ENCODE results near the gene HS6ST3.
"Not testable (repeated sequence)": the region's sequence is repeated elsewhere in the genome, so short reads cannot be mapped to it uniquely, and the experiment has no call there.

The HS6ST3 gene

GRCh38 chr13:96091164-96092117 is 1.5 kb downstream of the HS6ST3 start:
- no peak for DNase-seq (ENCODE audit: low read depth in 1 of 2, low spot score in 1 of 2)

GRCh38 chr13:96093296-96094006 is 3.5 kb downstream of the HS6ST3 start:
- DNase-seq (ENCODE audit: low read depth in 1 of 2, low spot score in 1 of 2), result no peak

GRCh38 chr13:96100457-96101220 is 10.7 kb downstream of the HS6ST3 start:
- DNase-seq (ENCODE audit: low read depth in 1 of 2, low spot score in 1 of 2), result no peak

GRCh38 chr13:96104516-96104915 is 14.6 kb downstream of the HS6ST3 start:
- no peak for DNase-seq (ENCODE audit: low read depth in 1 of 2, low spot score in 1 of 2)

DNA sequence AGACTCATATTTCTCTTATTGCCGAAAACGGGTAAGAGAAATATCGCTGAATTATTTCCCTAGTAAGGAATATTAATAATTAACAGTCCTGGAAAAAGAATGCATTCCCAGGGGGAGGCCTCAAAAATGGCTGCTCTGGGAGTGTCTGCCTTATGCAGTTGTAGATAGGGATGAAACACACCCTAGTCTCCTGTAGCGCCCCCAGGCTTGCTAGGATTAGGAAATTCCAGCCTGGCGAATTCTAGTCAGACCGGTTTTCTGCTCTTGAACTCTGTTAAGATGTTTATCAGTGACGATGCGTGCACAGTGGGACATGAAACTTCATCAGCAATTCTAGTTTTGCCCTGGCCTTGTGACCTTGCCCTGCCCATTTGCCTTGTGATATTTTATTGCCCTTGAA is 18.2 kb downstream of the HS6ST3 start:
- DNase-seq (ENCODE audit: low read depth in 1 of 2, low spot score in 1 of 2), result not testable (repeated sequence)

- DNase-seq (ENCODE audit: low read depth in 1 of 2, low spot score in 1 of 2), result no peak
These were observed 19.2 kb downstream of the HS6ST3 start for GRCh38 chr13:96109125-96109524.

- DNase-seq (ENCODE audit: low read depth in 1 of 2, low spot score in 1 of 2), result no peak
These were observed 23.0 kb downstream of the HS6ST3 start for GRCh38 chr13:96112936-96113335.

DNA sequence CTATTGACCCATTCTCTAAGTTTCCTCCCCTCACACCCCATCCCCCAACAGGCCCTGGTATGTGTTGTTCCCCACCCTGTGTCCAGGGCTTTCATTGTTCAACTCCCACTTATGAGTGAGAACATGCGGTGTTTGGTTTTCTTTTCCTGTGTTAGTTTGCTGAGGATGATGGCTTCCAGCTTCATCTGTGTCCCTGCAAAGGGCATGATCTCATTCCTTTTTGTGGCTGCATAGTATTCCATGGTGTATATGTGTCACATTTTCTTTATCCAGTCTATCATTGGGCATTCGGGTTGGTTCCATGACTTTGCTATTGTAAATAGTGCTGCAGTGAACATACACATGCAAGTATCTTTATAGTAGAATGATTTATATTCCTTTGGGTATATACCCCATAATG is 25.5 kb downstream of the HS6ST3 start:
- DNase-seq (ENCODE audit: low read depth in 1 of 2, low spot score in 1 of 2), result not testable (repeated sequence)

GRCh38 chr13:96119921-96120320 is 30.0 kb downstream of the HS6ST3 start:
- DNase-seq (ENCODE audit: low read depth in 1 of 2, low spot score in 1 of 2), result no peak

DNA sequence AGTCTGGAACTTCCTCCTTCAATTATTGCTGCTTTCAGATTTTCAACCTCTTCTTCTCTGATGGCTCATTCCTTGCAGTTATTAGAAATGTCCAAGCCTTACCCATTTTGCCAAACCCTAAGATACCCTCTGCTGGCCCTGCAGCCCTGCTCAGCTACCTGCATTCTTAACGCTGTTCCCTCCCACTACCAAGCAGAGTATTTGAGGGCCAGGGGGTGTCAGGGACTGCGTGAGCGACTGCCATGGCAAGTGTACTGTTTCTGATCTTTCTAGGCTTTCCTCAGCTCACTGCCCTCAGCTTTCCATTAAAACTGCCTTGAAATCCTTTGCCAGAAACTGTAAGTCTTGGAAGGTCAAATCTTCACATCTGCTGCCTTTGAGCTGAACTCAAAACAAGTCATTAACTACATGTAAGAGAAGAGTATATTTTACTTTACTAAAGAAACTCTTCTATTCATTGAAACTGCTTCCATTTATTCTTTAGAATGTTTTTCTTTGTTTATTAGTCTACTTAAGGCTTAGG is 41.0 kb downstream of the HS6ST3 start:
- DNase-seq (ENCODE audit: low read depth in 1 of 2, low spot score in 1 of 2), result no peak

- DNase-seq (ENCODE audit: low read depth in 1 of 2, low spot score in 1 of 2), result no peak
These were observed 51.1 kb downstream of the HS6ST3 start for GRCh38 chr13:96141032-96141431.

- DNase-seq (ENCODE audit: low read depth in 1 of 2, low spot score in 1 of 2), result no peak
These were observed 69.8 kb downstream of the HS6ST3 start for GRCh38 chr13:96159725-96160124.

- no peak for DNase-seq (ENCODE audit: low read depth in 1 of 2, low spot score in 1 of 2)
These were observed 71.2 kb downstream of the HS6ST3 start for GRCh38 chr13:96161141-96161540.

DNA sequence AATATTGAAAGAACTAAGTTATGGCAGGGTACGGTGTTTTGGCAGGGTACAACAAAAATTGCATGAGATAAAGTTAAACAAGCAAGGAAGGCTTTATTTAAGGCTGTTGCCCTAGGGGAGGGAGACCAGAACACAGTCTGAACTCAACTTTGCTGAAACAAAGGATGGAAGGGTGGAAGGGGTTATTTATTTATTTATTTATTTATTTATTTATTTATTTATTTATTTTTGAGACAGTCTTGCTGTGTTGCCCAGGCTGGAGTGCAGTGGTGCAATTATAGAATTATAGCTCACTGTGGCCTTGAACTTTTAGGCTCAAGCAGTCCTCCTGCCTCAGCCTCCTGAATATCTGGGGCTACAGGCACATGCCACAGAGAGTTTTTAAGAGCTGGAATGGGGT is 75.9 kb downstream of the HS6ST3 start:
- DNase-seq (ENCODE audit: low read depth in 1 of 2, low spot score in 1 of 2), result no peak

DNA sequence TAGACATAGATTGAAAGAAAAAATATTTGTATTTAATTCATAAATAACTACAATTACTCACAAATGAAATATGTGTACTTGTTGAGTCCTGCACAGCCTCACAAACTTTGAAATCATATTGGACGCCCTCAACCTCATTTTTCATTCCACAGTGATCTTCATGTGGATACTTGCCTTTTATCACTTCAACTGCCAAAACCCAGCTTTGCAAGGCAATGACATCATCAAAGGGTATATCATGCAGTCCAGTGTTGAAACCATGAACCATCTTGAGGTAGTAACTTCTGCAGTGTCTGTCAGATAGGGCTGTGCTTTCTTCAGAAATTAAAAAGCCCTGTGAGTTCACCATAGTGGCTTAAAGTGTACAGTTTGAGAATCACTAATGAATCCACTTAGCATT is 82.2 kb downstream of the HS6ST3 start:
- no peak for DNase-seq (ENCODE audit: low read depth in 1 of 2, low spot score in 1 of 2)

DNA sequence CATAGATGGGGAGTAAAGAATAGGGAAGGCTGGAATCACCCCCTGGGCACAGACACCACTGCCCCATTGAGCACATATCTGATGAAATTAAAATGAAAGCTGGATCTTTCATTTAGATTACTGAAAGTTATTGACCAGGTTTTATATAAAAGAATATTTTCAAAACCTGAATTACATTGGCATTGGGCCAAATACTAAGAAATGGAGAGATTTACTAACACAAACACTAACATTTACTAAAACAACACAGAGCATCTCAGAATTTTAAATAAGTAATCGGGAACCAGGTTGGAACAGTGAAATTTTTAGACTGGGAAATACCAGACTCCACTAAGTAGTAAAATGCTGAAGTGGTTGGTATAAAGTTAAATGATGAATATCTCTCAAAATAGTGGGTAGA is 88.9 kb downstream of the HS6ST3 start:
- DNase-seq (ENCODE audit: low read depth in 1 of 2, low spot score in 1 of 2), result no peak

DNA sequence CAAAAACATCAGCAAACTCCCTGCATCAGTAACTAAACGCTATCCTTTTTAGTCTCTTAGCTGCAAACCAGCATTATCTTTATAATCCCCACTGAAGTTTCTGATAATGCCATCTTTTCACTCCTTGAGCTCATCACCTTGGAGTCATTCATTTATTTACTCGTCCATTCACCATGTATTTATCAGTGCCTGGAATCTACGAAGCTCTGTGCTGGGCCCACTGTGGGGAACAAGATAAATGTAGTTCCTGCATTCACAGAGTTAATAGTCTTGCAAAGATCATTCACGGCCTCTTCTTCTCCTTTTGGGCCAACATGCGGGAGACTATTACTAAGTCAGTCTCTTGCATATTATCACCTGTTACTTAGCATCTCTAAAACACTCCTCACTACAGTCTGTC is 89.4 kb downstream of the HS6ST3 start:
- DNase-seq (ENCODE audit: low read depth in 1 of 2, low spot score in 1 of 2), result no peak

DNA sequence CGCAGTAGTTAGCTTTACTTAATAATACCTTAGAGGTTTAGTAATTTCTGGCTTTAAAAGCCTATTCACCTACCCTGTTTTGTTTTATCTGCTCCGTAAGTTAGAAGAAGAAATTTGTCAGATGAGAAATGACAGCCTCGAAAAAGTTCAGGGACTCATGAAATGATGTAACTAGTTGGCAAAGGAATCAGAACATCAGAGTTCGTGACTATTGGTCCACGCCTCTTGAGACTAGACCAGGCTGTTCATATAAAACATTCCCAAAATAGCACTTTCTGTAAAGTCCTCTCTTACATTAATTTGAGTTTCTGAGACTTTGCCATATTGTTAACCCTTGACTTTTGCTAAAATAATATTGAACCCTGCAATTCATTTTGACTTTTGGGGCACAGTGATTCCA is 92.0 kb downstream of the HS6ST3 start:
- DNase-seq (ENCODE audit: low read depth in 1 of 2, low spot score in 1 of 2), result no peak

DNA sequence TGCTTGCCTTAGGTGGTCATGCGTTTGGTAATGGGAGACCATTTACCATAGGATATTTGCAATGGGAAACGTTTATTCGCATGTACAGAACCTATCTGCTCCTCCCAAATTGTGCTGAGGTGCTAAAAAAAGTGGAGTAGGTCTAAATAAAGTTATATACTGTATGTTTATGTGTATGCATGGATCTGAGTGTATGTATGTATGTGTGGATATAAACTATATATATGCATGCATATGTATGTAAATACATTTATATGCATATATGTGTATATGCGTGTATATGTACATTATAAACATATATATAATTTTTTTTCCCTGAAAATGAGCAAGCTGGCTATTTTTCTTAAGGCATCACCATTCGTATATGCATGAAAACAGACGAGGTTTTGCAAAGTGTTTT is 95.9 kb downstream of the HS6ST3 start:
- DNase-seq (ENCODE audit: low read depth in 1 of 2, low spot score in 1 of 2), result no peak

- DNase-seq (ENCODE audit: low read depth in 1 of 2, low spot score in 1 of 2), result no peak
These were observed 101.5 kb downstream of the HS6ST3 start for GRCh38 chr13:96191367-96191766.

DNA sequence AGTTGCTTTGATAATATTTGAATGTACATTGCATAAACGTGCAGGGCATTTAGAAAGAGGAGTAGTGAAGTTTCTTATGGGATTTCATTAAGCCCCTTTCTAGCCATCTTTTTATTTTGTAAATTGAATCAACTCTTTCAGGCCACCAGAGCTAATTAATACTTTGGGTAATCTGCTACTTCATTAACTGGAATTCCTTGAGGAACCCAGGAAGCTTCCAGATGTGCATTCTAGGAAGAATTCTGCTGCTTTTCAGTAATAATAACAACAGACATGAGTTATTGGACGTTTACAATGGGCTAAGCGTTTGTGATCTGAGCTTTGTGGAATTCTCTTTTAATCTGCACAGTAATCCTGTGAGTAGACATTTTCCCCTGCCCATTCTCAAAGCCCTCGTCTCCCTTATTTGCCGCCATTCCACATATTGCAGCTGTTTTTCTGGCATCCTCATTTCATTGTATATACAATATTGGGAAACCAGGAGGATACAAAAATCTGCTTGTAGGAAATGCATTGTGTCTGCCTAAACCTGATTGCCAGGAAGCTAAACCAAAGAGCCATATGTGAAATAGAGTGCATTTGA is 103.9 kb downstream of the HS6ST3 start:
- no peak for DNase-seq (ENCODE audit: low read depth in 1 of 2, low spot score in 1 of 2)

Measured in activated T-helper 1 cell treated with anti-CD3 and anti-CD28 coated beads, Interleukin-2, amount 50 U/mL, for 16 hours (primary cell).